Measurements from ENCODE around the gene EEIG2.
"Not testable (repeated sequence)": the region's sequence is repeated elsewhere in the genome, so short reads cannot be mapped to it uniquely, and the experiment has no call there.

Gene EEIG2

GRCh38 chr1:108559215-108560186 lies at the start of gene EEIG2:
Gene EEIG2 (plus strand): TSS chr1:108560100. CDS start chr1:108560429, 329 bp downstream.
- DNase-seq (ENCODE audit: low read depth, low spot score), result peak; percentile 80

GRCh38 chr1:108511764-108512163 lies 48.1 kb upstream of the EEIG2 start:
- no peak for DNase-seq (ENCODE audit: low read depth, low spot score)

GRCh38 chr1:108512239-108513043 lies 47.5 kb upstream of the EEIG2 start:
- no peak for DNase-seq (ENCODE audit: low read depth, low spot score)

- DNase-seq (ENCODE audit: low read depth, low spot score), result no peak
Measured at GRCh38 chr1:108513044-108513415, 46.9 kb upstream of the EEIG2 start.

- DNase-seq (ENCODE audit: low read depth, low spot score), result not testable (repeated sequence)
Measured at GRCh38 chr1:108513914-108514313, 46.0 kb upstream of the EEIG2 start.

- DNase-seq (ENCODE audit: low read depth, low spot score), result not testable (repeated sequence)
Measured at GRCh38 chr1:108517301-108517897, 42.5 kb upstream of the EEIG2 start.

- no peak for DNase-seq (ENCODE audit: low read depth, low spot score)
Measured at GRCh38 chr1:108521990-108522393, 37.9 kb upstream of the EEIG2 start.

- DNase-seq (ENCODE audit: low read depth, low spot score), result no peak
Measured at GRCh38 chr1:108523829-108524228, 36.1 kb upstream of the EEIG2 start.

GRCh38 chr1:108524676-108525075 lies 35.2 kb upstream of the EEIG2 start:
- no peak for DNase-seq (ENCODE audit: low read depth, low spot score)

GRCh38 chr1:108527135-108527534 lies 32.8 kb upstream of the EEIG2 start:
- no peak for DNase-seq (ENCODE audit: low read depth, low spot score)

- DNase-seq (ENCODE audit: low read depth, low spot score), result no peak
Measured at GRCh38 chr1:108527837-108528236, 32.1 kb upstream of the EEIG2 start.

GRCh38 chr1:108531444-108531843 lies 28.5 kb upstream of the EEIG2 start:
- no peak for DNase-seq (ENCODE audit: low read depth, low spot score)

GRCh38 chr1:108532730-108533129 lies 27.2 kb upstream of the EEIG2 start:
- DNase-seq (ENCODE audit: low read depth, low spot score), result no peak

- DNase-seq (ENCODE audit: low read depth, low spot score), result no peak
Measured at GRCh38 chr1:108533351-108534083, 26.4 kb upstream of the EEIG2 start.

GRCh38 chr1:108534759-108535158 lies 25.1 kb upstream of the EEIG2 start:
- DNase-seq (ENCODE audit: low read depth, low spot score), result no peak

- not testable (repeated sequence) for DNase-seq (ENCODE audit: low read depth, low spot score)
Measured at GRCh38 chr1:108535315-108535897, 24.5 kb upstream of the EEIG2 start.

- not testable (repeated sequence) for DNase-seq (ENCODE audit: low read depth, low spot score)
Measured at GRCh38 chr1:108536021-108536420, 23.9 kb upstream of the EEIG2 start.

GRCh38 chr1:108536791-108537190 lies 23.1 kb upstream of the EEIG2 start:
- not testable (repeated sequence) for DNase-seq (ENCODE audit: low read depth, low spot score)

- no peak for DNase-seq (ENCODE audit: low read depth, low spot score)
Measured at GRCh38 chr1:108537976-108538375, 21.9 kb upstream of the EEIG2 start.

GRCh38 chr1:108540977-108541376 lies 18.9 kb upstream of the EEIG2 start:
- no peak for DNase-seq (ENCODE audit: low read depth, low spot score)

GRCh38 chr1:108541861-108542260 lies 18.0 kb upstream of the EEIG2 start:
- no peak for DNase-seq (ENCODE audit: low read depth, low spot score)

Measured in activated naive CD8-positive, alpha-beta T cell treated with anti-CD3 and anti-CD28 coated beads, Interleukin-2, amount 50 U/mL, for 16 hours (primary cell).